Kidney (tissue), 14 donors: Measurements from ENCODE around the gene TBC1D17. TPM values are rescaled to one million over a fixed set of nuclear protein-coding genes. Genes with fewer than 3 reads are reported as not detected.
A peak's percentile ranks its signal among the peaks of the same experiment; 100 is the strongest.

ENCODE experiments used
- DNase-seq, 5 donors: peaks; one replicate each; pipeline ENCODE4 v3.0.0-alpha.2; 2013 to 2020
- FAIRE-seq: peaks from 2 replicates; lab custom pipeline; 2012; peaks lifted over from hg19 to GRCh38; lab: Jason Lieb, UNC
- H3K27ac ChIP-seq, 2 donors: one replicate each; pipeline ENCODE4 v1.7.0; 2013; ENCODE audit warnings: low read depth in 2 of 2, low read length in 2 of 2, inconsistent platforms in 1 of 2
- H3K27me3 ChIP-seq: one replicate; pipeline ENCODE4 v1.7.1; 2013; ENCODE audit warnings: low read length, inconsistent platforms; ENCODE audit not compliant: control insufficient read depth, insufficient read depth
- H3K36me3 ChIP-seq, 3 donors: one replicate each; pipeline versions ENCODE4 v1.7.0 to v1.7.1; 2013; ENCODE audit warnings: low read length in 3 of 3, control low read depth in 1 of 3, inconsistent platforms in 1 of 3; ENCODE audit not compliant: insufficient read depth in 3 of 3, control insufficient read depth in 2 of 3
- H3K4me1 ChIP-seq, 3 donors: one replicate each; pipeline versions ENCODE4 v1.7.0 to v1.7.1; 2013; ENCODE audit warnings: low read length in 3 of 3, inconsistent platforms in 1 of 3, low read depth in 1 of 3; ENCODE audit not compliant: control insufficient read depth in 2 of 3, insufficient read depth in 2 of 3
- H3K4me3 ChIP-seq, 3 donors: one replicate each; pipeline versions ENCODE4 v1.7.0 to v1.8.1; 2013; ENCODE audit warnings: low read length in 3 of 3, control low read depth in 1 of 3, inconsistent platforms in 1 of 3
- H3K9ac ChIP-seq, 3 donors: one replicate each; pipeline versions ENCODE4 v1.7.0 to v1.7.1; 2013; ENCODE audit warnings: low read length in 3 of 3, control low read depth in 1 of 3, inconsistent platforms in 1 of 3
- H3K9me3 ChIP-seq, 3 donors: one replicate each; pipeline versions ENCODE4 v1.7.0 to v1.7.1; 2013; ENCODE audit warnings: low read length in 3 of 3, control low read depth in 1 of 3, inconsistent platforms in 1 of 3; ENCODE audit not compliant: control insufficient read depth in 2 of 3, insufficient read depth in 1 of 3
- intact Hi-C: fragments of 100-400 bp; cut with DNase I; formaldehyde crosslinking; loops from one replicate; pipeline ENCODE4 v1.11.1; 2022
- polyA plus RNA-seq: library from polyadenylated mRNA; stranded (reverse); fragments of 350-450 nt; fragmentation: Illumina TruSeq; extraction: RNeasy Lipid Tissue Mini Kit (QIAGEN cat#74804); gene quantifications from one replicate; pipeline ENCODE4 v1.2.3, GENCODE V29; 2014; ENCODE audit warnings: low read depth, low replicate concordance; ENCODE audit not compliant: insufficient read depth
- total RNA-seq: library from RNA; stranded (reverse); fragmentation: NEBNext Ultra II Directional; extraction: Animal tissue kit (Norgen Biotek cat#: 25700); gene quantifications from one replicate; pipeline ENCODE4 v1.2.1, GENCODE V29; 2021
- TF ChIP-seq, protein P1 (sequence below): IDR thresholded peaks from 3 replicates; pipeline ENCODE4 v1.5.1; 2012; ENCODE audit warnings: mild to moderate bottlenecking, moderate library complexity, borderline replicate concordance; ENCODE audit not compliant: insufficient read depth; ENCODE audit errors: extremely low read depth
- donor health status: control.
- donor health status: control.
- donor health status: control.
- donor health status: control.
- donor health status: control.
- donor health status: DM: yes; HTN: yes; CAD: no.
- donor health status: Normal renal cell carcinoma (clear cell type).

The TBC1D17 gene
- total and polyA plus RNA-seq, 2 donors from 2014 or later = 34.8 to 43.6 TPM

DNA sequence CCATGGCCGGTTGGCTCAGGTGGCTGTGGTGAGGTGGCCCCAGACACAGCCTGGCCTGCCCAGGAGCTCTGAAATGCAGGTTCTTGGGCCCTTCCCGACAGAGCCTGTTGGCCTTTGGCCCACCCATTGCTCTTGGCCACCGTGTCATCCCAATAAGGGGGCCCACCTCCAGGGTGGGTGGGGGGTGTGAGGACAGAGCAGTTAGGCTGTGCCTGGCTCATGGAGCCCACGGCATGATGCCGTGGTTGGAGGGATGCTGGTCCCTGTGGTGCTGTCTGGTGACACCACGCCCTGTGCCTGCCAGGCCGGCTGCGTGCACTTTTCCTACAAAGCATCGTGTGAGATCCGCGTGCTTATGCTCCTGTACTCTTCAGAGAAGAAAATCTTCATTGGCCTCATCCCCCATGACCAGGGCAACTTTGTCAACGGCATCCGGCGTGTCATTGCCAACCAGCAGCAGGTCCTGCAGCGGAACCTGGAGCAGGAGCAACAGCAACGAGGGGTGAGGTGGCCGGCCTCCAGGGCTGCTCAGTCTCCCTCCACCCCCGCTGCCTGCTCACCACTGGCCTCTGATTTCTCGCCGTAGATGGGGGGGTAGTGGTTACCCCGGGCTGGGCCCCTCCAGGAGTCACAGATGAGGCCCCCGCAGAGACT, 17.7 kb upstream of the TBC1D17 start:
- H3K9ac ChIP-seq = no peak overlapping the region
- H3K27me3 ChIP-seq = no peaks in the 10 kb centered on the region
- H3K4me3 ChIP-seq = no peak overlapping the region
- DNase-seq = peak in 1 of 5 donors; percentile 41
- FAIRE-seq = no peak
- H3K36me3 ChIP-seq = peaks cover 6 to 41% (median 18%) of the 10 kb centered on the region in 3 donors
- no peak overlapping the region for H3K27ac ChIP-seq
- H3K4me1 ChIP-seq = peaks cover 0 to under 1% (median 0%) of the 10 kb centered on the region in 3 donors
- TF ChIP-seq, protein P1, sequence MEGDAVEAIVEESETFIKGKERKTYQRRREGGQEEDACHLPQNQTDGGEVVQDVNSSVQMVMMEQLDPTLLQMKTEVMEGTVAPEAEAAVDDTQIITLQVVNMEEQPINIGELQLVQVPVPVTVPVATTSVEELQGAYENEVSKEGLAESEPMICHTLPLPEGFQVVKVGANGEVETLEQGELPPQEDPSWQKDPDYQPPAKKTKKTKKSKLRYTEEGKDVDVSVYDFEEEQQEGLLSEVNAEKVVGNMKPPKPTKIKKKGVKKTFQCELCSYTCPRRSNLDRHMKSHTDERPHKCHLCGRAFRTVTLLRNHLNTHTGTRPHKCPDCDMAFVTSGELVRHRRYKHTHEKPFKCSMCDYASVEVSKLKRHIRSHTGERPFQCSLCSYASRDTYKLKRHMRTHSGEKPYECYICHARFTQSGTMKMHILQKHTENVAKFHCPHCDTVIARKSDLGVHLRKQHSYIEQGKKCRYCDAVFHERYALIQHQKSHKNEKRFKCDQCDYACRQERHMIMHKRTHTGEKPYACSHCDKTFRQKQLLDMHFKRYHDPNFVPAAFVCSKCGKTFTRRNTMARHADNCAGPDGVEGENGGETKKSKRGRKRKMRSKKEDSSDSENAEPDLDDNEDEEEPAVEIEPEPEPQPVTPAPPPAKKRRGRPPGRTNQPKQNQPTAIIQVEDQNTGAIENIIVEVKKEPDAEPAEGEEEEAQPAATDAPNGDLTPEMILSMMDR = no peak
- intact Hi-C loops = no loop called here
- no peaks in the 10 kb centered on the region for H3K9me3 ChIP-seq

DNA sequence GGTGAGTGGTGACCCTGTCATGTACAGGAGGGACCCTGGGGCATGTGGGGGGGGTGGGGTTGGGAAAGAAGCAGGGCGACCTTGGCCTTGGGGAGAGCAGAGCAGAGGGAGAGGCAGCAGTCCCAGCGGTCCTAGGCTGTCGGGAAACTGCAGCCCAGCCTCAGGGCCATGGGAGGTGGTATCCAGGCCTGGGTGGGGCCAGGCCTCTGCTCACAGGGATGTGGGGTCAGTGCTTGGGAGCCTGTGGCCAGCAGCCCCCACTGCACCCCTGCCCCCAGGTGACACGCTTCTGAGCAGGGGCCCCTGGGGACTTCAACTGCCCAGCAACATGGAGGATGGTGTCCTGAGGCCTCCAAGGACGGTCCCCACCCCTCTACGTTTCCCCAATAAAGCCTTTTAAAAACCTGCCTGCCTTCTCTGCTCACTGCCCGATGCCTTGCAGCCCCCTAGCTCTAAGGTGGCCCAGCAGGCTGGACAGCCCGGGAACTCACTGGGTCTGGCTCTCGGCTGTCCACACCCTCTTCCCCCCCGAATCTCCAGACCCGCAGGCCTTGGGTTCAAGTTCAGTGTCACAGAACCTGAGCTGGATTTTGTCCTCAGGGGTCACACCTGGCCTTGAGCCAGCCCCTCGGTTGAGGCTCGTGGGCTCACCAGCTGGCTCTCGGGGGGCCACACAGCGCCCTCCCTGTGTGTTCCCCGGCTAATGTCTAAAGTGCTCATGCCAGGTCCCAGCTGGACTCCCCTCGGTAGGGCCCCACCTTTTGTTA, 17.0 kb upstream of the TBC1D17 start:
- Histone ChIP-seq H3K36me3 (peaks cover 6 to 37% (median 14%) of the 10 kb centered on the region in 3 donors), H3K4me3 (no peak overlapping the region)

DNA sequence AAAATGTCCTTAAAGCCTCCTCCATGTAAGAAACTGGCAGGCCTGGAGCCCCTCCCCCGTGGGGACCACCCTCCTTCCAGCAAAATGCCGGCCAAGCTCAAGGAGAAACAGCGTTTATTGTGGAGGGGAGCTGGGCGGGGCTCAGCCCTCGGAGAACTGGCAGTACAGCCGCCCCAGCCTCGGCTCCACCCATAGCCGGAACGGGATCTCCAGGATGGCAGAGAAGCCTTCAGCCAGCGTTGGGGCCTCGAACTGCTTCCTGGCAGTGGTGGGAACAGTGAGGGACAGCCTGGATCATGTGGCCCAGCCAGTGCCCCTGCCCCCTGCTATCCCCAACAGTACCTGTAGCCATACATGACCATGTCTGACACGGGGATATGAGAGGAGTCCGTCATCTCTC, 16.4 kb upstream of the TBC1D17 start:
- H3K27ac ChIP-seq = no peak overlapping the region
- H3K4me1 ChIP-seq = peaks cover 0 to 7% (median 1%) of the 10 kb centered on the region in 3 donors
- TF ChIP-seq, protein P1 = no peak
- no peak overlapping the region for H3K9ac ChIP-seq
- no peaks in the 10 kb centered on the region for H3K27me3 ChIP-seq
- H3K36me3 ChIP-seq = peaks cover 6 to 35% (median 14%) of the 10 kb centered on the region in 3 donors
- H3K4me3 ChIP-seq = no peak overlapping the region
- DNase-seq = peak; percentile 49 to 84 (median 67)
- FAIRE-seq = no peak
- intact Hi-C loops = no loop called here
- no peaks in the 10 kb centered on the region for H3K9me3 ChIP-seq

More for the DNA sequence above, 17.0 kb upstream of the TBC1D17 start:
- TF ChIP-seq, protein P1 = no peak
- no peak overlapping the region for H3K27ac ChIP-seq
- H3K27me3 ChIP-seq = no peaks in the 10 kb centered on the region
- no peak overlapping the region for H3K9ac ChIP-seq
- DNase-seq (peak in 1 of 5 donors; percentile 66), FAIRE-seq (no peak)
- intact Hi-C loops = no loop called here
- H3K4me1 ChIP-seq = peaks cover 0 to 3% (median 0%) of the 10 kb centered on the region in 3 donors
- H3K9me3 ChIP-seq = no peaks in the 10 kb centered on the region
